A204.1 (cell line): Measurements from ENCODE around the gene CDHR4.
"Not testable (repeated sequence)": the region's sequence is repeated elsewhere in the genome, so short reads cannot be mapped to it uniquely, and the experiment has no call there.

ENCODE experiments used
- FAIRE-seq: peaks from 2 replicates; lab custom pipeline; 2012; peaks lifted over from hg19 to GRCh38; lab: Jason Lieb, UNC

The CDHR4 gene

GRCh38 chr3:49780080-49780974 is 19.3 kb downstream of the CDHR4 start:
- no peak for FAIRE-seq

GRCh38 chr3:49779358-49780079 is 20.2 kb downstream of the CDHR4 start:
- no peak for FAIRE-seq

- FAIRE-seq: not testable (repeated sequence)
Observed at GRCh38 chr3:49776101-49776500, 23.6 kb downstream of the CDHR4 start.

- FAIRE-seq: no peak
Observed at GRCh38 chr3:49775538-49775937, 24.1 kb downstream of the CDHR4 start.

GRCh38 chr3:49772703-49773102 is 27.0 kb downstream of the CDHR4 start:
- no peak for FAIRE-seq

GRCh38 chr3:49771340-49771938 is 28.2 kb downstream of the CDHR4 start:
- no peak for FAIRE-seq

GRCh38 chr3:49769926-49770325 is 29.7 kb downstream of the CDHR4 start:
- FAIRE-seq: no peak

- no peak for FAIRE-seq
Observed at GRCh38 chr3:49769286-49769915, 30.3 kb downstream of the CDHR4 start.

GRCh38 chr3:49763981-49764380 is 35.7 kb downstream of the CDHR4 start:
- no peak for FAIRE-seq

- no peak for FAIRE-seq
Observed at GRCh38 chr3:49761661-49762060, 38.0 kb downstream of the CDHR4 start.

- FAIRE-seq: no peak
Observed at GRCh38 chr3:49759226-49759625, 40.4 kb downstream of the CDHR4 start.

GRCh38 chr3:49757197-49757596 is 42.5 kb downstream of the CDHR4 start:
- FAIRE-seq: no peak

- no peak for FAIRE-seq
Observed at GRCh38 chr3:49756036-49756435, 43.6 kb downstream of the CDHR4 start.

- FAIRE-seq: no peak
Observed at GRCh38 chr3:49754536-49754935, 45.1 kb downstream of the CDHR4 start.

- FAIRE-seq: no peak
Observed at GRCh38 chr3:49751501-49751900, 48.2 kb downstream of the CDHR4 start.

GRCh38 chr3:49750056-49750455 is 49.6 kb downstream of the CDHR4 start:
- no peak for FAIRE-seq

GRCh38 chr3:49748874-49749273 is 50.8 kb downstream of the CDHR4 start:
- FAIRE-seq: not testable (repeated sequence)

- no peak for FAIRE-seq
Observed at GRCh38 chr3:49747792-49748480, 51.7 kb downstream of the CDHR4 start.

- no peak for FAIRE-seq
Observed at GRCh38 chr3:49745986-49746385, 53.7 kb downstream of the CDHR4 start.
